Ascending aorta (tissue), 2 donors: Measurements from ENCODE around the gene PSMB7. TPM values are rescaled to one million over a fixed set of nuclear protein-coding genes. Genes with fewer than 3 reads are reported as not detected.
A peak's percentile ranks its signal among the peaks of the same experiment; 100 is the strongest.

ENCODE experiments used
- DNase-seq, 2 donors: peaks; one replicate each; pipeline ENCODE4 v3.0.0-alpha.2; 2019; ENCODE audit warnings: low spot score in 2 of 2
- H3K27ac ChIP-seq, 2 donors: fragments of 200-600 bp; sonication (generic); one replicate each; pipeline ENCODE4 v1.5.1; 2016 to 2017; ENCODE audit warnings: mild to moderate bottlenecking in 1 of 2
- H3K27me3 ChIP-seq: fragments of 200-600 bp; sonication (generic); one replicate; pipeline ENCODE4 v1.5.1; 2017
- H3K36me3 ChIP-seq, 2 donors: fragments of 200-600 bp; sonication (generic); one replicate each; pipeline ENCODE4 v1.5.1; 2016
- H3K4me1 ChIP-seq, 2 donors: fragments of 200-600 bp; sonication (generic); one replicate each; pipeline ENCODE4 v1.5.1; 2016 to 2017; ENCODE audit warnings: mild to moderate bottlenecking in 1 of 2
- H3K4me3 ChIP-seq, 2 donors: fragments of 200-600 bp; sonication (generic); one replicate each; pipeline ENCODE4 v1.5.1; 2016 to 2017; ENCODE audit warnings: mild to moderate bottlenecking in 1 of 2
- H3K9me3 ChIP-seq, 2 donors: fragments of 200-600 bp; sonication (generic); one replicate each; pipeline ENCODE4 v1.5.1; 2016
- intact Hi-C: fragments of 100-400 bp; cut with DNase I; formaldehyde crosslinking; loops from one replicate; pipeline ENCODE4 v1.15.1; 2023
- total RNA-seq: library from RNA; depleted of rRNA; stranded (reverse); fragments of >200 nt; gene quantifications from one replicate; pipeline ENCODE4 v1.1.0, GENCODE V29; 2016
- TF ChIP-seq, protein P1 (sequence below), 3 experiments: fragments of 200-600 bp in 2 of 3; fragments of 450-650 bp in 1 of 3; sonication (generic) in 2 of 3; IDR thresholded peaks; one replicate each; pipeline ENCODE4 v1.5.1; 2016 to 2019; ENCODE audit warnings: antibody characterized with exemption in 3 of 3, mild to moderate bottlenecking in 1 of 3, moderate library complexity in 1 of 3

The PSMB7 gene
- total RNA-seq, 1 donor from 2014 or later: 21.1 TPM

DNA sequence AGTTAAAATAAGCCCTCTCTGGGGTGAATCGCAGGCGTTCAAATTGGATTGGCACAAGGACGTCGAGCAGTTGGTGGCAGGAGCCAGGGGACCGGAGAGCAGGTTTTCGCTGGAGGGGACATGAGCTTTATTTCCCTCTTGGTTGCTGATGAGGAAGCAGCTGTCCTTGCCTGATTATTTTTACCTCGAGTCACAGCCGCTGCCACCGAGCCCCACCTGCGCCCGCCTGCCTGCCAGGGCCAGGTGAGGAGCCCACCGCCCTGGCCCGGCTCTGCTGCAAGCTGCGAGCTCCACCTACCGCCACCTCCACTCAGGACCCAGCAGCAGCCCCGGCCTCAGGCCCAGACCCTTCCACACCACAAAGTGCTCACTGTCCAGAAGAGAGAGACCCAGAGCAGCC lies 26.0 kb upstream of the PSMB7 start:
- Histone ChIP-seq H3K36me3 (no peaks in the 10 kb centered on the region), H3K27ac (no peak overlapping the region), H3K4me1 (no peaks in the 10 kb centered on the region), H3K27me3 (no peaks in the 10 kb centered on the region), H3K4me3 (no peak overlapping the region), H3K9me3 (peaks cover 0 to 3% of the 10 kb centered on the region in 2 donors)
- TF ChIP-seq, protein P1, sequence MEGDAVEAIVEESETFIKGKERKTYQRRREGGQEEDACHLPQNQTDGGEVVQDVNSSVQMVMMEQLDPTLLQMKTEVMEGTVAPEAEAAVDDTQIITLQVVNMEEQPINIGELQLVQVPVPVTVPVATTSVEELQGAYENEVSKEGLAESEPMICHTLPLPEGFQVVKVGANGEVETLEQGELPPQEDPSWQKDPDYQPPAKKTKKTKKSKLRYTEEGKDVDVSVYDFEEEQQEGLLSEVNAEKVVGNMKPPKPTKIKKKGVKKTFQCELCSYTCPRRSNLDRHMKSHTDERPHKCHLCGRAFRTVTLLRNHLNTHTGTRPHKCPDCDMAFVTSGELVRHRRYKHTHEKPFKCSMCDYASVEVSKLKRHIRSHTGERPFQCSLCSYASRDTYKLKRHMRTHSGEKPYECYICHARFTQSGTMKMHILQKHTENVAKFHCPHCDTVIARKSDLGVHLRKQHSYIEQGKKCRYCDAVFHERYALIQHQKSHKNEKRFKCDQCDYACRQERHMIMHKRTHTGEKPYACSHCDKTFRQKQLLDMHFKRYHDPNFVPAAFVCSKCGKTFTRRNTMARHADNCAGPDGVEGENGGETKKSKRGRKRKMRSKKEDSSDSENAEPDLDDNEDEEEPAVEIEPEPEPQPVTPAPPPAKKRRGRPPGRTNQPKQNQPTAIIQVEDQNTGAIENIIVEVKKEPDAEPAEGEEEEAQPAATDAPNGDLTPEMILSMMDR (IDR thresholded peaks at IDR 0.05): no peak
- intact Hi-C loops: no loop called here
- no peak for DNase-seq

DNA sequence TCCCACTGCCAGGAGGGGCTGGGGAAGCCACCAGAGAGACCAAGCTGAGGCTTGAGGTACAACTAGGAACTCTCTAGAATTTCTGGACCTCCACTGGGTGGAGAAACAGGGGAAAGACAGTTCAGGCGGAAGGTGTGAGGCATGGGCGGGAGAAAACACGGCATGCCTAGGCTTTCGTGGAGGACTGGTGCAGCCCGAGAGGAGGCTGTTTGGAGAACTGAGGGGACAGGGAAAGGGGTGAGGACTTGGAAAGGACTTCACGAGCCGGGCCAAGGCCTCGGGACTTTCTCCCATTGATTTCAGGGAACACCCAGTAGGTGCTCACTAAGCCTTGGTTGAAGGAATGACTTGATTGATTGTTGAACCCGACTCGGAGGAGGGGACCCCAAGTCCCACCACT lies 25.5 kb upstream of the PSMB7 start:
- intact Hi-C loops: no loop called here
- Histone ChIP-seq H3K27me3 (no peaks in the 10 kb centered on the region), H3K36me3 (no peaks in the 10 kb centered on the region), H3K27ac (no peak overlapping the region), H3K9me3 (peaks cover 0 to 3% of the 10 kb centered on the region in 2 donors), H3K4me3 (no peak overlapping the region), H3K4me1 (no peaks in the 10 kb centered on the region)
- no peak for DNase-seq
- TF ChIP-seq, protein P1 (IDR thresholded peaks at IDR 0.05): no peak

DNA sequence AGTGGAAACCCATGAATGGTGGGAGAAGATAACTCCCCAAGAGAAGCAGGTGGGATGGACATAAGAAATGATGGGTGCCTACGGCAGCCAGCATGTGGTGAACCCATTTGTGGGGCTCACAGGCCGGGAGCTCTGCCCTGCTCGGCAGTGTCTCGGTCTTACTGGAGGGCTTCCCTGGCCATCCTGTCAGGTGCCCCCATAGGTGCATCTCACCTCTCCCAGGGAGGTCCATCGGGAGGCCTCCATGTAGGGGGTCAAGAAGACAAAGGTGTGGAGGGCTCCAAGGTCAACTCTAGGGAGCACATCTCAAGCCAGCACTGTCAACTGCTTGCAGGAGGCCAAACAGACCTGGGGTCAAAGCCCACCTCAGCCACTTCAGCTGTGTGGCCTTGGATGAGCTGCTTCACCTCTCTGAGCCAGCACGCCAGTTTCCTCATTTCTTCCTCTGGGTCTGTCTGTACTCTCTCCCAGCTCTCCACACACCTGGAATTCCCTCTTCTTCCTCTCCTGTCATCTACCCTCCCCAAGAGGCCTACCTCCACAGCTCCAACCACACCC lies 24.5 kb upstream of the PSMB7 start:
- DNase-seq: no peak
- Histone ChIP-seq H3K27me3 (no peaks in the 10 kb centered on the region), H3K36me3 (no peaks in the 10 kb centered on the region), H3K4me3 (no peak overlapping the region), H3K4me1 (no peaks in the 10 kb centered on the region), H3K27ac (no peak overlapping the region), H3K9me3 (peaks cover 0 to 3% of the 10 kb centered on the region in 2 donors)
- intact Hi-C loops: no loop called here
- TF ChIP-seq, protein P1 (IDR thresholded peaks at IDR 0.05): no peak

DNA sequence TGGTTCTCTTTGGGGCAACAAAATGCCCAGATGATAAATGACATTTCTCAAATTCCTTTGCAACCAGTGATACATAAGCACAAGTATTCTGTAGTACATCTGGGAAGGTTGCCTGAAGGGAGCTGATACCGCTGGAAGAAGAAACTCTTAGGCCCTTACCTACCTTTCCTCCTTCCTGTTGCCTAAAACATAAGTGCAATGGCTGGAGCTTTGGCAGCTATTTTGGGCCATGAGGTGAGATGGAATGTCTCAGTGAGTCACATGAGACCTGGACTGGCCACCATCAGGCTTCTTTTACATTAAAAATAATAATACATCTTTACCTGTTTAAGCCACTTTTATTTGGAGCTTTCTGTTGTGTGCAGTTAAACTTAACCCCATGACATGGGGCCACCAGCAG lies 23.8 kb upstream of the PSMB7 start:
- Histone ChIP-seq H3K9me3 (peaks cover 0 to 3% of the 10 kb centered on the region in 2 donors), H3K27me3 (no peaks in the 10 kb centered on the region), H3K36me3 (no peaks in the 10 kb centered on the region), H3K27ac (no peak overlapping the region), H3K4me3 (no peak overlapping the region), H3K4me1 (no peaks in the 10 kb centered on the region)
- TF ChIP-seq, protein P1 (IDR thresholded peaks at IDR 0.05): no peak
- no peak for DNase-seq
- intact Hi-C loops: no loop called here

DNA sequence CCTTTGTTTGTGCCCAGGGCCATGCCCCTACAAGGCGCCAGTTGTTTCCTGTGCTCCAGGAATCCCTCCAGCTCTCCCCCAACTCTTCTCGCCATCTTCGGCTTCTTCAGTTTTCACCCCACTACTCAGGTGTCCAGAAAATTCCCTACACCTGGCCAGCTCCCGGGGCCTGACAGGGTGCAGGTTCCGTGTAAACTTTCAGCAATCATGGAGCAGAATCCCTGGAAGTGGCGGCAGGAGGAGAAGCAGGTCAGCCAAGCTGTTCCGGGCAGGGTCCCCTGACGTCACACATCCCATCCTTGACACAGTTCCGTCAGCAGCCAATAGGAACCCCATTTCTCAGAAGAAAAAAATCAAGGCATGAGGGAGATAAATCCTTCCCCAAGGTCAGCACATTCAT lies 22.8 kb upstream of the PSMB7 start:
- Histone ChIP-seq H3K4me3 (no peak overlapping the region), H3K27ac (no peak overlapping the region), H3K4me1 (no peaks in the 10 kb centered on the region), H3K36me3 (no peaks in the 10 kb centered on the region), H3K9me3 (peaks cover 0 to 3% of the 10 kb centered on the region in 2 donors), H3K27me3 (no peaks in the 10 kb centered on the region)
- TF ChIP-seq, protein P1 (IDR thresholded peaks at IDR 0.05): no peak
- intact Hi-C loops: no loop called here
- DNase-seq: peak in 1 of 2 donors; percentile 40

DNA sequence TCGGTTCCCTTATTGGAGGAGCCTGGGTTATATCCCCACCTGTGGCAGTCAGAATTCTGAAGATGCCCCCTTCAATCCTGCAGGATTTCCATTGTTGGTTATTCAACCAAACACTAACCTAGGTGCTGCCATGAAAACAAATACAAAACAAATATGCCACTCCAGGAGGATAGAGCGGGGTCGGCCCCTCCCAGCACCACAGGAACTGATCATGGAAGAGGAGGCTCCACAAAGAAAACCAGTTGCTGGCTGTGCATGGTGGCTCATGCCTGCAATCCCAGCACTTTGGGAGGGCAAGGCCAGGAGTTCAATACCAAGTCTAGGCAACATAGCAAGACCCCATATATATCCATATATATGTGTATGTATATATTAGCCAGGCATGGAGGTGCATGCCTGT lies 21.8 kb upstream of the PSMB7 start:
- Histone ChIP-seq H3K9me3 (no peaks in the 10 kb centered on the region), H3K27ac (no peak overlapping the region), H3K4me3 (no peak overlapping the region), H3K27me3 (no peaks in the 10 kb centered on the region), H3K36me3 (no peaks in the 10 kb centered on the region), H3K4me1 (no peaks in the 10 kb centered on the region)
- no peak for DNase-seq
- TF ChIP-seq, protein P1 (IDR thresholded peaks at IDR 0.05): no peak
- intact Hi-C loops: no loop called here
